RWPE2 (cell line): ENCODE measurements around the gene CYP39A1.

ENCODE experiments used
- ATAC-seq: fragments of 200-7000 bp; cut with Tn5 transposase; 3 replicates; pipeline ENCODE4 v1.9.1; 2021; ENCODE audit warnings: low read depth
- DNase-seq: peaks from one replicate; pipeline ENCODE4 v3.0.0-alpha.2; 2020; ENCODE audit warnings: low spot score
- H3K27ac ChIP-seq: fragments of 450-650 bp; 2 replicates; pipeline ENCODE4 v1.5.1; 2017; ENCODE audit warnings: mild to moderate bottlenecking; ENCODE audit not compliant: poor library complexity, severe bottlenecking
- H3K27me3 ChIP-seq: fragments of 250-450 bp; sonication (Bioruptor Pico); 2 replicates; pipeline ENCODE4 v1.5.1; 2021; ENCODE audit warnings: mild to moderate bottlenecking, moderate library complexity; ENCODE audit not compliant: insufficient read depth, poor library complexity, severe bottlenecking
- H3K36me3 ChIP-seq: fragments of 250-450 bp; sonication (Bioruptor Pico); 2 replicates; pipeline ENCODE4 v1.5.1; 2020; ENCODE audit warnings: low read depth, mild to moderate bottlenecking, moderate library complexity
- H3K4me1 ChIP-seq: fragments of 250-450 bp; sonication (Bioruptor Pico); 2 replicates; pipeline ENCODE4 v1.5.1; 2021; ENCODE audit warnings: mild to moderate bottlenecking, moderate library complexity; ENCODE audit not compliant: insufficient read depth, poor library complexity, severe bottlenecking
- H3K4me3 ChIP-seq: fragments of 250-450 bp; sonication (Bioruptor Pico); 2 replicates; pipeline ENCODE4 v1.5.1; 2021; ENCODE audit warnings: mild to moderate bottlenecking, moderate library complexity; ENCODE audit not compliant: severe bottlenecking
- H3K9me3 ChIP-seq: fragments of 250-450 bp; sonication (Bioruptor Pico); 2 replicates; pipeline ENCODE4 v1.5.1; 2021; ENCODE audit warnings: mild to moderate bottlenecking, moderate library complexity; ENCODE audit not compliant: severe bottlenecking
- CTCF ChIP-seq: fragments of 450-650 bp; IDR thresholded peaks from one replicate; pipeline ENCODE4 v1.5.1; 2017; ENCODE audit warnings: mild to moderate bottlenecking, moderate library complexity; ENCODE audit not compliant: poor library complexity, severe bottlenecking

The CYP39A1 gene

GRCh38 chr6:46618726-46619125, 33.9 kb downstream of the CYP39A1 start:
- Histone ChIP-seq H3K36me3 (no peaks in the 10 kb centered on the region), H3K4me1 (no peaks in the 10 kb centered on the region), H3K9me3 (no peaks in the 10 kb centered on the region), H3K27me3 (no peaks in the 10 kb centered on the region), H3K4me3 (no peak overlapping the region), H3K27ac (no peak overlapping the region)
- TF ChIP-seq CTCF: no peak
- DNase-seq: no peak
- no peak for ATAC-seq

GRCh38 chr6:46612645-46613044, 40.0 kb downstream of the CYP39A1 start:
- Histone ChIP-seq H3K4me3 (no peak overlapping the region), H3K27ac (no peak overlapping the region), H3K4me1 (no peaks in the 10 kb centered on the region), H3K9me3 (no peaks in the 10 kb centered on the region), H3K36me3 (no peaks in the 10 kb centered on the region), H3K27me3 (no peaks in the 10 kb centered on the region)
- DNase-seq (no peak), ATAC-seq (no peak)
- no peak for TF ChIP-seq CTCF

GRCh38 chr6:46610862-46611553, 41.6 kb downstream of the CYP39A1 start:
- no peaks in the 10 kb centered on the region for H3K36me3 ChIP-seq
- TF ChIP-seq CTCF: no peak

GRCh38 chr6:46606338-46606737, 46.3 kb downstream of the CYP39A1 start:
- DNase-seq (no peak), ATAC-seq (no peak)
- Histone ChIP-seq H3K27me3 (no peaks in the 10 kb centered on the region), H3K4me1 (no peaks in the 10 kb centered on the region), H3K27ac (no peak overlapping the region), H3K9me3 (no peaks in the 10 kb centered on the region), H3K36me3 (no peaks in the 10 kb centered on the region), H3K4me3 (no peak overlapping the region)
- no peak for TF ChIP-seq CTCF

More at GRCh38 chr6:46610862-46611553, 41.6 kb downstream of the CYP39A1 start:
- DNase-seq (no peak), ATAC-seq (no peak)
- no peaks in the 10 kb centered on the region for H3K9me3 ChIP-seq
- H3K27me3 ChIP-seq: no peaks in the 10 kb centered on the region
- no peaks in the 10 kb centered on the region for H3K4me1 ChIP-seq
- H3K27ac ChIP-seq: no peak overlapping the region
- no peak overlapping the region for H3K4me3 ChIP-seq

GRCh38 chr6:46605091-46605797, 47.4 kb downstream of the CYP39A1 start:
- H3K4me3 ChIP-seq: no peak overlapping the region
- H3K9me3 ChIP-seq: no peaks in the 10 kb centered on the region
- no peaks in the 10 kb centered on the region for H3K36me3 ChIP-seq
- no peaks in the 10 kb centered on the region for H3K27me3 ChIP-seq
- ATAC-seq (no peak), DNase-seq (no peak)
- H3K27ac ChIP-seq: no peak overlapping the region
- TF ChIP-seq CTCF: no peak
- H3K4me1 ChIP-seq: no peaks in the 10 kb centered on the region
